HL-60 (cell line): ENCODE data around the gene CCL4.

Source experiments
- CTCF ChIP-seq: IDR thresholded peaks from one replicate; pipeline ENCODE4 v1.5.1; 2011; ENCODE audit warnings: low read length, control low read depth, inconsistent platforms; ENCODE audit not compliant: insufficient read depth
- POLR2AphosphoS5 ChIP-seq: IDR thresholded peaks from 2 replicates; pipeline ENCODE4 v1.6.1; 2012; ENCODE audit warnings: low read depth
- REST ChIP-seq: IDR thresholded peaks from 2 replicates; pipeline ENCODE4 v1.6.1; 2012; ENCODE audit warnings: low read depth; ENCODE audit not compliant: insufficient replicate concordance

GRCh38 chr17:36128411-36128978 is 24.9 kb downstream of the CCL4 start:
- TF ChIP-seq CTCF: no peak
- no peak for TF ChIP-seq POLR2AphosphoS5
- no peak for TF ChIP-seq REST
